ENCODE data around the gene SMYD3. TPM values are rescaled to one million over a fixed set of nuclear protein-coding genes. Genes with fewer than 3 reads are reported as not detected.

Gene SMYD3
- total RNA-seq, 1 donor from 2014 or later, result 35.4 TPM

- H3K4me3 Mint-ChIP-seq (ENCODE audit: unreplicated experiment), result no peak overlapping the region
- no peaks in the 10 kb centered on the region for H3K9me3 Mint-ChIP-seq (ENCODE audit: unreplicated experiment)
- TF ChIP-seq, protein P1, sequence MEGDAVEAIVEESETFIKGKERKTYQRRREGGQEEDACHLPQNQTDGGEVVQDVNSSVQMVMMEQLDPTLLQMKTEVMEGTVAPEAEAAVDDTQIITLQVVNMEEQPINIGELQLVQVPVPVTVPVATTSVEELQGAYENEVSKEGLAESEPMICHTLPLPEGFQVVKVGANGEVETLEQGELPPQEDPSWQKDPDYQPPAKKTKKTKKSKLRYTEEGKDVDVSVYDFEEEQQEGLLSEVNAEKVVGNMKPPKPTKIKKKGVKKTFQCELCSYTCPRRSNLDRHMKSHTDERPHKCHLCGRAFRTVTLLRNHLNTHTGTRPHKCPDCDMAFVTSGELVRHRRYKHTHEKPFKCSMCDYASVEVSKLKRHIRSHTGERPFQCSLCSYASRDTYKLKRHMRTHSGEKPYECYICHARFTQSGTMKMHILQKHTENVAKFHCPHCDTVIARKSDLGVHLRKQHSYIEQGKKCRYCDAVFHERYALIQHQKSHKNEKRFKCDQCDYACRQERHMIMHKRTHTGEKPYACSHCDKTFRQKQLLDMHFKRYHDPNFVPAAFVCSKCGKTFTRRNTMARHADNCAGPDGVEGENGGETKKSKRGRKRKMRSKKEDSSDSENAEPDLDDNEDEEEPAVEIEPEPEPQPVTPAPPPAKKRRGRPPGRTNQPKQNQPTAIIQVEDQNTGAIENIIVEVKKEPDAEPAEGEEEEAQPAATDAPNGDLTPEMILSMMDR (IDR thresholded peaks at IDR 0.05; ENCODE audit: unreplicated experiment), result no peak
- peaks cover 3% of the 10 kb centered on the region for H3K27me3 Mint-ChIP-seq (ENCODE audit: unreplicated experiment)
- no peaks in the 10 kb centered on the region for H3K36me3 Mint-ChIP-seq (ENCODE audit: low read depth, unreplicated experiment)
- peaks cover 2% of the 10 kb centered on the region for H3K4me1 Mint-ChIP-seq (ENCODE audit: unreplicated experiment)
- DNase-seq (ENCODE audit: low spot score), result no peak
- no peak overlapping the region for H3K27ac Mint-ChIP-seq (ENCODE audit: unreplicated experiment)
Observed at GRCh38 chr1:245969283-245969682, 537.8 kb downstream of the SMYD3 start.

DNA sequence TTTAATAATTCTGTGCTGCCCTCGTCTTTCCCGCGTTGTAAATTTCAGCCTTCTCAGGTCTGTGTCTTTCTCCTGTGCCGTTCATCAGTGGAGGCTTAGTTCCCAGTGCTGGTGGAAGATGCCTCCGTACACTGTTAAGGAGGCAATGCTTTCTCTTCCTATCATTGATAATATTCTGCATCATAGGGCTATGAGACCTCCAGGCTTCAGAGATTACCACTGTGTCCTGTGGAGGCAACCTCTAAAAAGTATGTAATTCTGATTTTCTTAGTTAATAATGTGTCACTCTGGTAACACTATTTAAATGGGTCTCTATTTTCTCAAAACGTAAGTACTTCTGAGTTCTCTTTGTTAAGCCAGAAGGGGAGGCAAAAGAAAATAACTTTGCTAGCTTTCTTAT, 538.3 kb downstream of the SMYD3 start:
- DNase-seq (ENCODE audit: low spot score), result no peak
- H3K27me3 Mint-ChIP-seq (ENCODE audit: unreplicated experiment), result peaks cover 4% of the 10 kb centered on the region
- H3K36me3 Mint-ChIP-seq (ENCODE audit: low read depth, unreplicated experiment), result no peaks in the 10 kb centered on the region
- TF ChIP-seq, protein P1 (IDR thresholded peaks at IDR 0.05; ENCODE audit: unreplicated experiment), result no peak
- H3K4me1 Mint-ChIP-seq (ENCODE audit: unreplicated experiment), result peaks cover 2% of the 10 kb centered on the region
- H3K4me3 Mint-ChIP-seq (ENCODE audit: unreplicated experiment), result no peak overlapping the region
- no peak overlapping the region for H3K27ac Mint-ChIP-seq (ENCODE audit: unreplicated experiment)
- H3K9me3 Mint-ChIP-seq (ENCODE audit: unreplicated experiment), result no peaks in the 10 kb centered on the region

GRCh38 chr1:245965398-245965797, 541.7 kb downstream of the SMYD3 start:
- Mint-ChIP-seq H3K36me3 (ENCODE audit: low read depth, unreplicated experiment) (no peaks in the 10 kb centered on the region), H3K9me3 (ENCODE audit: unreplicated experiment) (no peaks in the 10 kb centered on the region), H3K4me1 (ENCODE audit: unreplicated experiment) (peaks cover 2% of the 10 kb centered on the region), H3K27ac (ENCODE audit: unreplicated experiment) (no peak overlapping the region), H3K4me3 (ENCODE audit: unreplicated experiment) (no peak overlapping the region), H3K27me3 (ENCODE audit: unreplicated experiment) (peaks cover 2% of the 10 kb centered on the region)
- DNase-seq (ENCODE audit: low spot score), result no peak
- TF ChIP-seq, protein P1 (IDR thresholded peaks at IDR 0.05; ENCODE audit: unreplicated experiment), result no peak

DNA sequence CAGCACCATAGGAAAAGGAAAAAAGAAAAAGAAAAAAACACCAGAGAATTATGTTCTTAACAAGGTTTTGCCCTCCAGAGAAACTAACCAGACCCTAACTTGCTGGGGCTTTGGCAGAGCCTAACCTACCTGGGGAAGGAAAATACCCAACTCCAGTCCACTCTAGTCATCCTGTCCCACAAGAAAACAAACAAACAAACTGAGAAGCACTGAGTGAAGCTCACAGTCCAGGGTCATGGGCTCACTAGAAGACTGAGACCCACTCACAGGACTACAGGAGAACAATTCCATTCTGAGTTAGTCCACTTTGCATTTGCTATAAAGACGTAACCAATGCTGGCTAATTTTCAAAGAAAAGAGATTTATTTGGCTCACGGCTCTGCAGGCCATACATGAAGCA, 543.4 kb downstream of the SMYD3 start:
- H3K27ac Mint-ChIP-seq (ENCODE audit: unreplicated experiment), result no peak overlapping the region
- DNase-seq (ENCODE audit: low spot score), result no peak
- H3K36me3 Mint-ChIP-seq (ENCODE audit: low read depth, unreplicated experiment), result no peaks in the 10 kb centered on the region
- H3K9me3 Mint-ChIP-seq (ENCODE audit: unreplicated experiment), result no peaks in the 10 kb centered on the region
- H3K27me3 Mint-ChIP-seq (ENCODE audit: unreplicated experiment), result peaks cover 2% of the 10 kb centered on the region
- TF ChIP-seq, protein P1 (IDR thresholded peaks at IDR 0.05; ENCODE audit: unreplicated experiment), result no peak
- no peak overlapping the region for H3K4me3 Mint-ChIP-seq (ENCODE audit: unreplicated experiment)
- no peaks in the 10 kb centered on the region for H3K4me1 Mint-ChIP-seq (ENCODE audit: unreplicated experiment)

GRCh38 chr1:245962453-245962852, 544.6 kb downstream of the SMYD3 start:
- Mint-ChIP-seq H3K4me3 (ENCODE audit: unreplicated experiment) (no peak overlapping the region), H3K4me1 (ENCODE audit: unreplicated experiment) (no peaks in the 10 kb centered on the region), H3K27me3 (ENCODE audit: unreplicated experiment) (peaks cover 2% of the 10 kb centered on the region), H3K36me3 (ENCODE audit: low read depth, unreplicated experiment) (no peaks in the 10 kb centered on the region), H3K9me3 (ENCODE audit: unreplicated experiment) (no peaks in the 10 kb centered on the region), H3K27ac (ENCODE audit: unreplicated experiment) (no peak overlapping the region)
- TF ChIP-seq, protein P1 (IDR thresholded peaks at IDR 0.05; ENCODE audit: unreplicated experiment), result no peak
- no peak for DNase-seq (ENCODE audit: low spot score)

All from endothelial cell (in vitro differentiated cells).